ENCODE data around the gene ATG9B.

- no peak for TF ChIP-seq CTCF (tag by site-specific recombination; IDR thresholded peaks at IDR 0.05)
- no peak for TF ChIP-seq ZNF510 (tag by site-specific recombination; IDR thresholded peaks at IDR 0.05; ENCODE audit: insufficient replicate concordance)
- no peak for TF ChIP-seq ZNF394 (tag by site-specific recombination; IDR thresholded peaks at IDR 0.05; ENCODE audit: borderline replicate concordance)
- TF ChIP-seq ZNF211 (tag by site-specific recombination; IDR thresholded peaks at IDR 0.05; ENCODE audit: low read depth), result no peak
- TF ChIP-seq ZNF677 (tag by site-specific recombination; IDR thresholded peaks at IDR 0.05), result no peak
- no peak for TF ChIP-seq ZNF660 (tag by site-specific recombination; IDR thresholded peaks at IDR 0.05)
- TF ChIP-seq ZNF335 (tag by site-specific recombination; conservative IDR thresholded peaks at IDR 0.05), result no peak
- TF ChIP-seq ZNF140 (tag by site-specific recombination; IDR thresholded peaks at IDR 0.05), result no peak
- no peak for TF ChIP-seq ZBTB8A (tag by site-specific recombination; IDR thresholded peaks at IDR 0.05)
- TF ChIP-seq KLF8 (tag by site-specific recombination; IDR thresholded peaks at IDR 0.05), result no peak
These were observed at the start of gene ATG9B for GRCh38 chr7:151024435-151025056.

Data from HEK293 (cell line).